ENCODE measurements around the gene OXLD1.

The OXLD1 gene

GRCh38 chr17:81636505-81637288, 29.7 kb downstream of the OXLD1 start, which contains the start of the genes NPLOC4 and TSPAN10 (continued):
- TF ChIP-seq MEIS1 (CRISPR knock-in tag; IDR thresholded peaks at IDR 0.05; ENCODE audit: borderline replicate concordance) (no peak), TSHZ1 (tag by site-specific recombination; IDR thresholded peaks at IDR 0.05; ENCODE audit: borderline replicate concordance) (no peak), ZNF548 (tag by site-specific recombination; IDR thresholded peaks at IDR 0.05) (no peak), ZNF610 (tag by site-specific recombination; IDR thresholded peaks at IDR 0.05; ENCODE audit: borderline replicate concordance) (no peak), ZNF121 (tag by site-specific recombination; IDR thresholded peaks at IDR 0.05) (no peak), ZNF48 (tag by site-specific recombination; IDR thresholded peaks at IDR 0.05) (no peak), PRDM1 (tag by site-specific recombination; IDR thresholded peaks at IDR 0.05) (peak; percentile 91), ZNF830 (tag by site-specific recombination; IDR thresholded peaks at IDR 0.05; ENCODE audit: low read depth) (no peak), ZNF423 (tag by site-specific recombination; IDR thresholded peaks at IDR 0.05) (no peak), ZNF639 (tag by site-specific recombination; IDR thresholded peaks at IDR 0.05) (no peak), SCRT1 (tag by site-specific recombination; IDR thresholded peaks at IDR 0.05; ENCODE audit: borderline replicate concordance) (no peak), ZNF433 (tag by site-specific recombination; IDR thresholded peaks at IDR 0.05; ENCODE audit: low read depth) (no peak), PRDM6 (tag by site-specific recombination; IDR thresholded peaks at IDR 0.05) (no peak), ZFP3 (tag by site-specific recombination; IDR thresholded peaks at IDR 0.05; ENCODE audit: low read depth) (no peak), ZNF658 (tag by site-specific recombination; IDR thresholded peaks at IDR 0.05) (no peak), GLIS2 (tag by site-specific recombination; IDR thresholded peaks at IDR 0.05) (peak; percentile 52; the same call in 1 of the 2 replicates), GLI4 (tag by site-specific recombination; IDR thresholded peaks at IDR 0.05) (no peak), ZNF558 (tag by site-specific recombination; IDR thresholded peaks at IDR 0.05) (no peak), ZNF266 (tag by site-specific recombination; IDR thresholded peaks at IDR 0.05; ENCODE audit: low read depth) (no peak), ZNF791 (tag by site-specific recombination; IDR thresholded peaks at IDR 0.05) (no peak), KLF9 (tag by site-specific recombination; IDR thresholded peaks at IDR 0.05; ENCODE audit: low read depth) (peak; percentile 58; the same call in 1 of the 2 replicates)
- TF ChIP-seq, protein P1, sequence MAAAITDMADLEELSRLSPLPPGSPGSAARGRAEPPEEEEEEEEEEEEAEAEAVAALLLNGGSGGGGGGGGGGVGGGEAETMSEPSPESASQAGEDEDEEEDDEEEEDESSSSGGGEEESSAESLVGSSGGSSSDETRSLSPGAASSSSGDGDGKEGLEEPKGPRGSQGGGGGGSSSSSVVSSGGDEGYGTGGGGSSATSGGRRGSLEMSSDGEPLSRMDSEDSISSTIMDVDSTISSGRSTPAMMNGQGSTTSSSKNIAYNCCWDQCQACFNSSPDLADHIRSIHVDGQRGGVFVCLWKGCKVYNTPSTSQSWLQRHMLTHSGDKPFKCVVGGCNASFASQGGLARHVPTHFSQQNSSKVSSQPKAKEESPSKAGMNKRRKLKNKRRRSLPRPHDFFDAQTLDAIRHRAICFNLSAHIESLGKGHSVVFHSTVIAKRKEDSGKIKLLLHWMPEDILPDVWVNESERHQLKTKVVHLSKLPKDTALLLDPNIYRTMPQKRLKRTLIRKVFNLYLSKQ (tag by site-specific recombination; IDR thresholded peaks at IDR 0.05; ENCODE audit: borderline replicate concordance) = no peak
- TF ChIP-seq, protein P2, sequence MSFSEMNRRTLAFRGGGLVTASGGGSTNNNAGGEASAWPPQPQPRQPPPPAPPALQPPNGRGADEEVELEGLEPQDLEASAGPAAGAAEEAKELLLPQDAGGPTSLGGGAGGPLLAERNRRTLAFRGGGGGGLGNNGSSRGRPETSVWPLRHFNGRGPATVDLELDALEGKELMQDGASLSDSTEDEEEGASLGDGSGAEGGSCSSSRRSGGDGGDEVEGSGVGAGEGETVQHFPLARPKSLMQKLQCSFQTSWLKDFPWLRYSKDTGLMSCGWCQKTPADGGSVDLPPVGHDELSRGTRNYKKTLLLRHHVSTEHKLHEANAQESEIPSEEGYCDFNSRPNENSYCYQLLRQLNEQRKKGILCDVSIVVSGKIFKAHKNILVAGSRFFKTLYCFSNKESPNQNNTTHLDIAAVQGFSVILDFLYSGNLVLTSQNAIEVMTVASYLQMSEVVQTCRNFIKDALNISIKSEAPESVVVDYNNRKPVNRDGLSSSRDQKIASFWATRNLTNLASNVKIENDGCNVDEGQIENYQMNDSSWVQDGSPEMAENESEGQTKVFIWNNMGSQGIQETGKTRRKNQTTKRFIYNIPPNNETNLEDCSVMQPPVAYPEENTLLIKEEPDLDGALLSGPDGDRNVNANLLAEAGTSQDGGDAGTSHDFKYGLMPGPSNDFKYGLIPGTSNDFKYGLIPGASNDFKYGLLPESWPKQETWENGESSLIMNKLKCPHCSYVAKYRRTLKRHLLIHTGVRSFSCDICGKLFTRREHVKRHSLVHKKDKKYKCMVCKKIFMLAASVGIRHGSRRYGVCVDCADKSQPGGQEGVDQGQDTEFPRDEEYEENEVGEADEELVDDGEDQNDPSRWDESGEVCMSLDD (tag by site-specific recombination; IDR thresholded peaks at IDR 0.05) = no peak
- TF ChIP-seq, protein P3, sequence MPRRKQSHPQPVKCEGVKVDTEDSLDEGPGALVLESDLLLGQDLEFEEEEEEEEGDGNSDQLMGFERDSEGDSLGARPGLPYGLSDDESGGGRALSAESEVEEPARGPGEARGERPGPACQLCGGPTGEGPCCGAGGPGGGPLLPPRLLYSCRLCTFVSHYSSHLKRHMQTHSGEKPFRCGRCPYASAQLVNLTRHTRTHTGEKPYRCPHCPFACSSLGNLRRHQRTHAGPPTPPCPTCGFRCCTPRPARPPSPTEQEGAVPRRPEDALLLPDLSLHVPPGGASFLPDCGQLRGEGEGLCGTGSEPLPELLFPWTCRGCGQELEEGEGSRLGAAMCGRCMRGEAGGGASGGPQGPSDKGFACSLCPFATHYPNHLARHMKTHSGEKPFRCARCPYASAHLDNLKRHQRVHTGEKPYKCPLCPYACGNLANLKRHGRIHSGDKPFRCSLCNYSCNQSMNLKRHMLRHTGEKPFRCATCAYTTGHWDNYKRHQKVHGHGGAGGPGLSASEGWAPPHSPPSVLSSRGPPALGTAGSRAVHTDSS (tag by site-specific recombination; IDR thresholded peaks at IDR 0.05) = peak; percentile 26; the same call in 1 of the 2 replicates
- TF ChIP-seq, protein P4, sequence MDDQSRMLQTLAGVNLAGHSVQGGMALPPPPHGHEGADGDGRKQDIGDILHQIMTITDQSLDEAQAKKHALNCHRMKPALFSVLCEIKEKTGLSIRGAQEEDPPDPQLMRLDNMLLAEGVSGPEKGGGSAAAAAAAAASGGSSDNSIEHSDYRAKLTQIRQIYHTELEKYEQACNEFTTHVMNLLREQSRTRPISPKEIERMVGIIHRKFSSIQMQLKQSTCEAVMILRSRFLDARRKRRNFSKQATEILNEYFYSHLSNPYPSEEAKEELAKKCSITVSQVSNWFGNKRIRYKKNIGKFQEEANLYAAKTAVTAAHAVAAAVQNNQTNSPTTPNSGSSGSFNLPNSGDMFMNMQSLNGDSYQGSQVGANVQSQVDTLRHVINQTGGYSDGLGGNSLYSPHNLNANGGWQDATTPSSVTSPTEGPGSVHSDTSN (CRISPR knock-in tag; IDR thresholded peaks at IDR 0.05) = peak; percentile 94
